ENCODE measurements around the gene CDHR1. TPM values are rescaled to one million over a fixed set of nuclear protein-coding genes. Genes with fewer than 3 reads are reported as not detected.
A peak's percentile ranks its signal among the peaks of the same experiment; 100 is the strongest.

CDHR1 gene
- total RNA-seq, 1 experiment from 2014 or later: 6.6 TPM

GRCh38 chr10:84267503-84268126 is 73.3 kb downstream of the CDHR1 start:
- no peaks in the 10 kb centered on the region for H3K79me1 ChIP-seq (ENCODE audit: insufficient read depth, low read depth, low read length, poor library complexity, severe bottlenecking)
- H3K14ac ChIP-seq (ENCODE audit: insufficient read depth, low read length): no peak overlapping the region
- no peak overlapping the region for H3T11ph ChIP-seq (ENCODE audit: low read length)
- Mint-ChIP-seq H3K4me3 (no peak overlapping the region), H3K4me1 (peaks cover 17 to 19% of the 10 kb centered on the region in 2 experiments), H3K27me3 (ENCODE audit: low read depth) (peaks cover 4% of the 10 kb centered on the region), H3K27ac (0 out of 7 replicates have a peak overlapping the region, but pooled peaks of 1 of the 3 experiments have one; percentile 6), H3K9me3 (no peaks in the 10 kb centered on the region), H3K36me3 (ENCODE audit: insufficient read depth in 1 of 3, low read depth in 3 of 3) (no peaks in the 10 kb centered on the region)
- no peaks in the 10 kb centered on the region for H3K23me2 ChIP-seq (ENCODE audit: insufficient read length, low read depth, low read length, poor library complexity, severe bottlenecking)
- peak; percentile 93 for TF ChIP-seq CTCF (conservative IDR thresholded peaks at IDR 0.05)
- H2BK120ac ChIP-seq (ENCODE audit: low read depth, low read length, poor library complexity, severe bottlenecking): no peak overlapping the region
- H3K4me1 ChIP-seq (ENCODE audit: insufficient read depth, low read length): no peaks in the 10 kb centered on the region; the same call in 1 of the 2 replicates
- H3K79me2 ChIP-seq (ENCODE audit: insufficient read depth, low read length): no peaks in the 10 kb centered on the region
- H2BK5ac ChIP-seq (ENCODE audit: insufficient read length, low read length): no peak overlapping the region
- no peak overlapping the region for H3K56ac ChIP-seq (ENCODE audit: insufficient read length, low read depth, low read length)
- H2BK20ac ChIP-seq (ENCODE audit: low read depth, low read length, poor library complexity, severe bottlenecking): no peak overlapping the region
- H3K18ac ChIP-seq (ENCODE audit: insufficient read length, low read depth, low read length): no peak overlapping the region
- no peak overlapping the region for H2BK12ac ChIP-seq (ENCODE audit: insufficient read length, low read depth, low read length)
- WGBS (ENCODE audit: extremely low coverage, insufficient read length, low lambda C conversion rate): no CpG with 5 or more reads among the region's 7 CpGs
- DNase-seq: peak; percentile 78
- no peaks in the 10 kb centered on the region for H4K20me1 ChIP-seq (ENCODE audit: control insufficient read depth, insufficient read depth, insufficient read length)
- H3K27ac ChIP-seq (ENCODE audit: insufficient read length, low read depth, low read length): no peak overlapping the region
- H4K5ac ChIP-seq (ENCODE audit: insufficient read length, low read depth, low read length): no peak overlapping the region
- H3K4me2 ChIP-seq (ENCODE audit: insufficient read depth, insufficient read length, low read length): no peak overlapping the region
- no peak overlapping the region for H3K4ac ChIP-seq (ENCODE audit: low read depth, low read length)
- no peak overlapping the region for H2BK15ac ChIP-seq (ENCODE audit: low read depth, low read length)
- H2AFZ ChIP-seq (ENCODE audit: low read length): no peak overlapping the region
- no peak overlapping the region for H2AK5ac ChIP-seq (ENCODE audit: insufficient read length, low read length)
- H3K27me3 ChIP-seq (ENCODE audit: insufficient read depth, low read length): no peaks in the 10 kb centered on the region
- H4K8ac ChIP-seq (replicated peaks; ENCODE audit: insufficient read length, low read depth, low read length): no peak overlapping the region
- H3K9ac ChIP-seq (ENCODE audit: extremely low read depth, insufficient read length, low read length): no peak overlapping the region
- H4K91ac ChIP-seq (ENCODE audit: insufficient read length, low read depth, low read length): no peak overlapping the region
- no peaks in the 10 kb centered on the region for H3K9me3 ChIP-seq (ENCODE audit: control insufficient read depth, low read depth, low read length)
- H3K23ac ChIP-seq (ENCODE audit: insufficient read length, low read depth, low read length): no peak overlapping the region

All from H9 (cell line).